Neural crest cell (in vitro differentiated cells): Measurements from ENCODE around the gene RUFY3. TPM values are rescaled to one million over a fixed set of nuclear protein-coding genes. Genes with fewer than 3 reads are reported as not detected.

Source experiments
- DNase-seq: peaks from one replicate; pipeline ENCODE4 v3.0.0; 2021; ENCODE audit warnings: low read depth, mixed read lengths, low spot score
- H3K27ac Mint-ChIP-seq: one replicate; pipeline ENCODE4 v1.8.0; 2021; ENCODE audit warnings: mild to moderate bottlenecking, mixed read lengths; ENCODE audit not compliant: unreplicated experiment
- H3K27me3 Mint-ChIP-seq: 2 replicates; pipeline ENCODE4 v1.8.0; 2021; ENCODE audit warnings: low read depth, mild to moderate bottlenecking, mixed read lengths
- H3K36me3 Mint-ChIP-seq: 2 replicates; pipeline ENCODE4 v1.8.0; 2021; ENCODE audit warnings: low read depth, mild to moderate bottlenecking, mixed read lengths
- H3K4me1 Mint-ChIP-seq: 2 replicates; pipeline ENCODE4 v1.8.0; 2021; ENCODE audit warnings: mixed read lengths
- H3K4me3 Mint-ChIP-seq: one replicate; pipeline ENCODE4 v1.8.0; 2021; ENCODE audit warnings: mild to moderate bottlenecking, mixed read lengths
- H3K9me3 Mint-ChIP-seq: 2 replicates; pipeline ENCODE4 v1.8.0; 2021; ENCODE audit warnings: mixed read lengths
- CTCF ChIP-seq: fragments of 200-600 bp; sonication (generic); conservative IDR thresholded peaks from 2 replicates; pipeline ENCODE4 v1.5.0; 2021; ENCODE audit warnings: antibody characterized with exemption, mild to moderate bottlenecking
- total RNA-seq: library from RNA; stranded (reverse); gene quantifications from 2 replicates; pipeline ENCODE4 v1.2.1, GENCODE V29; 2021

RUFY3 gene
- total RNA-seq, 1 donor from 2014 or later, result 98.8 TPM

GRCh38 chr4:70741867-70742658 lies 20.3 kb downstream of the RUFY3 start:
- Mint-ChIP-seq H3K4me1 (peaks cover 33% of the 10 kb centered on the region), H3K4me3 (no peak overlapping the region), H3K27ac (peak overlapping the region; percentile 70), H3K9me3 (no peaks in the 10 kb centered on the region), H3K27me3 (no peaks in the 10 kb centered on the region), H3K36me3 (no peaks in the 10 kb centered on the region)
- no peak for DNase-seq
- no peak for TF ChIP-seq CTCF

- DNase-seq, result no peak
- Mint-ChIP-seq H3K27me3 (no peaks in the 10 kb centered on the region), H3K4me1 (peaks cover 33% of the 10 kb centered on the region), H3K9me3 (no peaks in the 10 kb centered on the region), H3K4me3 (no peak overlapping the region), H3K36me3 (no peaks in the 10 kb centered on the region), H3K27ac (no peak overlapping the region)
- TF ChIP-seq CTCF, result no peak
Observed at GRCh38 chr4:70743731-70744130, 22.0 kb downstream of the RUFY3 start.

GRCh38 chr4:70746179-70746839 lies 24.5 kb downstream of the RUFY3 start:
- Mint-ChIP-seq H3K36me3 (no peaks in the 10 kb centered on the region), H3K27ac (no peak overlapping the region), H3K4me1 (peaks cover 14% of the 10 kb centered on the region), H3K27me3 (no peaks in the 10 kb centered on the region), H3K9me3 (no peaks in the 10 kb centered on the region), H3K4me3 (no peak overlapping the region)
- no peak for TF ChIP-seq CTCF
- DNase-seq, result no peak

- Mint-ChIP-seq H3K4me1 (peaks cover under 1% of the 10 kb centered on the region), H3K4me3 (no peak overlapping the region), H3K27ac (peak overlapping the region; percentile 4), H3K27me3 (no peaks in the 10 kb centered on the region), H3K36me3 (no peaks in the 10 kb centered on the region), H3K9me3 (no peaks in the 10 kb centered on the region)
- TF ChIP-seq CTCF, result no peak
- no peak for DNase-seq
Observed at GRCh38 chr4:70747874-70748273, 26.1 kb downstream of the RUFY3 start.

GRCh38 chr4:70749313-70749712 lies 27.5 kb downstream of the RUFY3 start:
- no peak for TF ChIP-seq CTCF
- no peak overlapping the region for H3K4me3 Mint-ChIP-seq
- no peak overlapping the region for H3K27ac Mint-ChIP-seq
- H3K9me3 Mint-ChIP-seq, result no peaks in the 10 kb centered on the region
- no peaks in the 10 kb centered on the region for H3K36me3 Mint-ChIP-seq
- no peaks in the 10 kb centered on the region for H3K27me3 Mint-ChIP-seq
- no peak for DNase-seq
- H3K4me1 Mint-ChIP-seq, result no peaks in the 10 kb centered on the region
